Anterior cingulate cortex (tissue), 58 donors: ENCODE measurements around the gene ZNF653.

ENCODE experiments used
- DNase-seq, 58 donors: peaks; one replicate each; lab custom pipeline; 2025; lab: John Stamatoyannopoulos, UW

ZNF653 gene

DNA sequence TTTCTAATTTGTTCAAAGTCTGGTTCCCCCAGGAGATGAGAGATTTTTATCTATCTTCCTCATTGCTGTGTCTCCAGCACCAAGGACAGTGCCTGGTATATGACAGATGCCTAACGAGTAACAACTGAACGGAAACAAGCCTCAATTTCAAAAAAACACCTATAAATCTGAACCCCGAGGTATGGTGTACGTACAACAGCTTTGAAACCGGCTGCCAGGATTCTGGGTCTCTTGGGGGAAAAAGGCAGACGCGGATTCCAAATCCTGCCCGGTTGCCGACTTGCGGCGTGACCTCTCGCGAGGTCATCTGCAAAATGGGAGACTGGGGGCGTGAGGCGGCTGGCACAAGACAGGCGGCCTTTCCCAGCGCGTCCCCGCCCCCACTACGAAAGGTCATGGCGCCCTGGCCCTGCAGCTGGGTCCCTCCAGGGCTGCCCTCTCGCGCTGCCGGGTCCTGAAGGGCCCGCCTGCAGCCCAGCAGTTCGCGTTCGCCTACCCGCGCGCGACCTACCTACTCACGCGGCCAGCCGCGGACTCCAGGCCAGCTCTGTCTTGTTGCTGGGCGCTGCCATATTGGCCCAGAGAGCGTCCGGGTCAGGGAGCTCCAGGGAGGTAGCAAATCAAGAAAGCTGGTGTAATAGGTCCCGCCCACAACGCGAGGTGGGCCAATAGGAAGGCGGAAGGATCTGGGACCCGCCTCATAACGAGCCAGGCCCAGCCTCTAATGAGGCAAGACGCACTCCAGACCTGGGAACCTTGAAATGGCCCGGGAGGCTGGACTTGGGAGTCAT lies 23.1 kb upstream of the ZNF653 start, which contains the start of gene ECSIT:
ECSIT (minus strand) TSS at position 584 of the 791 bp plus-strand sequence. CDS start 9,964 bp downstream, outside the sequence.
- peak; percentile 62 to 98 (median 94) for DNase-seq

GRCh38 chr19:11519138-11519537 lies 13.5 kb upstream of the ZNF653 start:
- DNase-seq = no peak

GRCh38 chr19:11513946-11514345 lies 8.3 kb upstream of the ZNF653 start:
- DNase-seq = no peak

DNA sequence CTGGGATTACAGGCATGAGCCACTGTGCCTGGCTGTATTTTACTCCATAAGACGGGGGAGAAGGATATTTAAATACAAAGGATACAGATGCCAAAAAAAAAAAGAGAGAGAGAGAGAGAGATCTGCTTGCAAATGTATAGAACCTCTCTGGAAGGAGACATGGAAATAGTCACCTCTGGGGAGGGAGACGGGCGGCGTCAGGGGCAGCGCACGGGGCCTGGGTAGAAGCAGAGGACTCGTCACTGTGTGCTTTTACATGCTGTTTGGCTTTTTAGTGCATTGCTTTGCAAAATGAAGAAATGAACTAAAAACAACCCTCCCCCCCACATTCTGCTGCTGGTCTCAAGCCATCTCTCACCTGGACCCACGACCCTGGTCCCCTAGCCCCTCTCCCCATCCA lies 4.8 kb upstream of the ZNF653 start:
- DNase-seq = no peak

DNA sequence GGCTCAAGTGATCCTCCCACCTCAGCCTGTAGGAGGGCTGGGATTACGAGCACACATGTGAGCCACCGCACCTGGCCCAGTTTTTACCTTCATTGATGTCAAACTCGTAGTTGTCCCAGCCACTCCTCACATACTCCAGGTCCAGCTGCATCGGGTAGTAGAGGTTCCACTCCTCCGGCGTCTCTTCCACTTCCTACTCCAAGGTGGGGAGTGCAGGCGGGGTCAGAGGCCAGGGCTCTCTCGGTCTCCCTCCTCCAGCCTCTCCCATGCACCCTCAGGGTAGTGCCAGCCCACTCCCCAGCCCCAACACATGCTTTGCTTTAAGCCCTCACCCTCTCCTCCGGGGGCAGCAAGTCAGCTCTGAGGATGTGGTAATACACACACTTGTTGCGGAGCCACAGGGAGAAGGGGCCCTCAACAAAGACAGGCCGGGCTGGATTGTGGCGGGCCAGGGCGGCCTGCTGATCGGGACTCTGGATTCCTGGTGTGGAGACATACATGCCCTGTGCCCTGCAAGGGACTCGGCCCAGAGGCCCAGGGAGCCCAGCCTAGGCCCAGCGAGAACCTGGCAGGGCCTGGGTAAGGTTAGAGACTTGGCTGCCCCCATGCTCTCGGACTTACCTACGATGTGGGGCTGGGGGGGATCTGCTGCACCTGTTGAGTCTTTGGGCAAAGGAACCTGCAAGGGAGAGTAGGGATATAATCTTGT lies 1.9 kb upstream of the ZNF653 start:
- DNase-seq = no peak

DNA sequence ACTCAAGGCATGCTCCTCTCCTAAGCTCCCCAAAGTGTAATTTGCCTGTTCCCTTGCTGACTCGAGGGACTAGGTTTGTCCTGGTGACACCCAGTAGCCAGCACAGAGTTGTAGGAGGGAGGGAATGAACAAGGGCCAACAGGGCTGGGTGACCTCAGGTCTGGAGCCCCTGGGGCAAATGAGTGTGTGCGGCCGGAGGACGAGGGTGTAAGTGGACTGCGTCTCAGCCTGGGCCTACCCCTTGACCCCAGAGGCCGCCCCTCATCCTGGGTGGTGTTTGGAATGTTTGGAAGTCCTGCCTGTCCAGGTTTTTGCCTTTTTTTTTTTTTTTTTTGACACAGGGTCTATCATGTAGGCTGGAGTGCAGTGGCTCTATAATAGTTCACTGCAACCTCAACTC lies 1.3 kb upstream of the ZNF653 start:
- peak in 1 of 58 donors; percentile 6 for DNase-seq

- DNase-seq = peak in 7 of 58 donors; percentile 43 to 83 (median 62)
Measured at GRCh38 chr19:11506101-11506555, 489 bp upstream of the ZNF653 start.

- DNase-seq = peak; percentile 42 to 98 (median 92)
Measured at GRCh38 chr19:11505032-11505503, 571 bp downstream of the ZNF653 start.

GRCh38 chr19:11504502-11505031 lies 1.1 kb downstream of the ZNF653 start:
- DNase-seq = no peak

DNA sequence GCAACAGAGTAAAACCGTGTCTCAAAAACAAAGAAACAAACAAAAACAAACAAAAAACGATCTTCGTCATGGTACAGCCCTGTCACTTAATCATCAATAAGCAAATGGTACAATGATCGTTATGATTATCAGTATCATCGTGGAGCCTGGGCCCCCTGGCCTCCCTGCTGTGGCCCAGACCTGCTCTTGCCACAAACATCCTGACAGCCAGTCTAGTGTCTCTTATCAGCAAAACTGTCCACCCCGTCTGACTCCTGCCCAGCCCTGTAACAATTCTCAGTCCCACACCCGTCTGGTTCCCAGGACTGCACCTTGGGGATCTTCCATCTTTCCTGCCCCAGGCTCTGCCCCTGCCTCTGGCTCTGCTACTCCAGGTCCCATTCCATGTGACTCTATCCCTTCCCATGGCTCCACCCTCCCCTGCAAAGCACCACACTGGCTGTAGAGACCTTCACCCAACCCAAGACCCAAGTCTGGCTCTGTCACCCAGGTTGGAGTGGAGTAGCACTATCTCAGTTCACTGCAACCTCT lies 5.7 kb downstream of the ZNF653 start:
- DNase-seq = no peak

- DNase-seq = no peak
Measured at GRCh38 chr19:11499220-11499726, 6.4 kb downstream of the ZNF653 start.

DNA sequence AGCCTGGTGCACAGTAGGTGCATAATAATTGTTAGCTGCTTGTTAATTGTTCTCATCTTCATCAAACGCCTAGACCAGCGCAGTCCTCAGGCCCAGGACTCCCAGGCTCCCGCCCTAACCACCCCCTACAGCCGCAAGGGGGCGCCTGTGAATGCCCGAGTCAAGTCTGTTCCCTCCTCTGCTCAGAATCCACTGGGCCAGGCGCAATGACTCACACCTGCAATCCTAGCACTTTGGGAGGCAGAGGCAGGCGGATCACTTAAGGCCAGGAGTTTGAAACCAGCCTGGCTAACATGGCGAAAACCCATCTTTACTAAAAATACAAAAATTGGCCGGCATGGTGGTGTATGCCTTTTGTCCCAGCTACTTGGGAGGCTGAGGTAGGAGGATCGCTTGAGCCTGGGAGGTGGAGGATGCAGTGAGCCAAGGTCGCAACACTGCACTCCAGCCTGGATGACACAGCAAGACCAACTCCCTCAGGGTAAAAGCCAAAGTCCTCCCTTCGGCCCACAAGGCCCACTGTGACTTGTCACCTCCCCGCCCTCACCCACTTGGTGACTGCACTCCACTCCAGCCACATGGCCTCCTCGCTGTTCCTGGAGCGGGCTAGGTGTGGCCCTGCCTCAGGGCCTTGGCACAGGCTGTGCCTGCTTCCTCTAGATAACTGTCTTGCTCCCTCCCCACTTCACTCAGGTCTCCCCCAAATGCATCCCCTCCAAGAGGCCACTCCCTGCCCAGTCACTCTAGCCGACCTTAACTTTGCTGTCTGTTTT lies 9.1 kb downstream of the ZNF653 start:
- DNase-seq = peak in 33 of 58 donors; percentile 5 to 60 (median 22)

DNA sequence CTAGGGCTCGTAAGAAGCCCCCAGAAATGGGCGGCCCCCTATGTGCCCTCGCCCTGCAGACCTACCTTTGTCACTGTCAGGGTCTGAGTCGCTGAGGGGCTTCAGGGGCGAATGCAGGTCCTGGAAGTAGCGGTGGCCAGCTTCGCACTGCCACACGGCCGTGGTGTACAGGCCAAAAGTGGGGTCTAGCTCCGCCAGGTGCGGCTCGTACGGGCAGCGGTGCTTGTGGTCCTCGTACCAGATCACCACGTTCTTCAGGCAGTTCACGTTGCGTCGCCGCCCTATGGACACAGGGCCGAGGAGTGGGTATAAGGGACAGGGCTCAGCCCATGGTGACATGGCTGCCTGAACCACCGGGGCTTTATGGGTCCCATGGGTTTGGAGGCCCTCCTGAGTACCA lies 9.8 kb downstream of the ZNF653 start:
- no peak for DNase-seq

DNA sequence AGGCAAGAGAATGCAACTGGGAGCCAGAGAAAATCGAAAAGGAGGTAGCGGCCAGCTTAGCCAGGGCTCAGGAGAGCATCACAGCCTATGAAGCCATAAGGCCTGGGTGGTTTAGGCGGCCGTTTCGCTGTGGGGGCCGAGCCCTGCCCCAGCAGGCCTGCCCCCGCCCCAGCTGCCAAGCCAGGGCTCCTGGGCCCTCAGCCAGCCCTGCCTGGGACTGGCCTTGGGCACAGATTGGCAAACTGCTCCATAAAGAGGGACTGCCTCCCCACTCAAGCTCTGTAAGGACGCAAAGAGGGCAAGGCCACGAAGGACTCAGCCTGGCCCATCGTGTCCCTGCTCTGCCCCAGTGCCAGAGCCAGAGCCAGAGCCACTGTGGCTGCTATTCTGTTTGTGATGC lies 10.2 kb downstream of the ZNF653 start:
- peak in 7 of 58 donors; percentile 6 to 17 (median 8) for DNase-seq

GRCh38 chr19:11494634-11495285 lies 10.9 kb downstream of the ZNF653 start:
- no peak for DNase-seq

GRCh38 chr19:11489378-11489777 lies 16.3 kb downstream of the ZNF653 start:
- DNase-seq = no peak

DNA sequence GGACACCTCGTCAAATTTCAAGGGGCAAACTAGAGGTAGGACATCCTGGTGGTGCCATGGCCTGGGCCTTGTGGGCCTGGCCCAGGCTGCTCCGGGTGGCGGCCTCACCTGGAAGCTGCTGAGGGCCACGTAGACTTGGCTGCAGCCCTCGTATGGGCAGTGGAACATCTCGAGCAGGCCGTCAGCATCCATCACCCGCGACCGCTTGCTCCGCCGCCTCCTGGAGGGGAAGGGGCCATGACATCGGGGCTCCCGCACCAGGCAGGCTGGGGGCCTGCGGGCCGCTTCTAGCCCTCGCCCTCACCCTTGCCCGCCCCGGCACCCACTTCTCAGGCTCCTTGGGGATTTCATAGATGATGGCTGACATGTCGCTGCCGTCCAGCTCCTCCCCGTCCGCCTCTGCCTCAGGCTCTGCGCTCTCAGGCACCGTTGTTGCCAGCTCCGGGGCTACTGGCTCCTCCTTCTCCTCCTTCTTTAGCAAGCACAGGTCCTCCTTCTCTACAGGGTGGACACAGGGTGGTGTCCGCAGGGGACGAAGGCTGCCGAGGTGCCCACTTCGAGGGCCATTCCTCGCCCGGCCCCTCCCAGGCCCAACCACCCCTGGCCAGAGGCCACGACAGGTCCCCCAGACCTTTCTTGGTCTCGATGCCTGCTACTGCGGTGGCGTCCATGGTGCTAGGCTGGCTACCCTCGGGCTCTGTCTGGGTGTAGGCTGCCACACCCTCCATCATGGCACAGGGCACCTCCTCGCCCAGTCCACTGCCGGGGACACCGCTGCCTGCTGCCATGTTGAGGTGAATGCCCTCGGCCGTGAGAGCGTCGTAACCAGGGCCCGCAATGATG lies 18.8 kb downstream of the ZNF653 start:
- no peak for DNase-seq

GRCh38 chr19:11485245-11485837 lies 20.3 kb downstream of the ZNF653 start:
- no peak for DNase-seq
